Esophagus squamous epithelium (tissue), 5 donors: Measurements from ENCODE around the gene PTBP3. TPM values are rescaled to one million over a fixed set of nuclear protein-coding genes. Genes with fewer than 3 reads are reported as not detected.

Source experiments
- DNase-seq: peaks from one replicate; lab custom pipeline; 2025; lab: John Stamatoyannopoulos, UW
- H3K27ac ChIP-seq, 4 donors: fragments of 200-600 bp; sonication (generic); one replicate each; pipeline ENCODE4 v1.5.1; 2016 to 2019; ENCODE audit warnings: mild to moderate bottlenecking in 1 of 4
- H3K27me3 ChIP-seq, 4 donors: fragments of 200-600 bp; sonication (generic); 1 replicate in 3 of 4; 2 replicates in 1 of 4; pipeline versions ENCODE4 v1.5.1 to v1.6.0; 2017 to 2021; ENCODE audit warnings: antibody characterized with exemption in 1 of 4
- H3K36me3 ChIP-seq, 3 donors: fragments of 200-600 bp; sonication (generic); one replicate each; pipeline ENCODE4 v1.5.1; 2016 to 2019
- H3K4me1 ChIP-seq, 3 donors: fragments of 200-600 bp; sonication (generic); one replicate each; pipeline ENCODE4 v1.5.1; 2017 to 2019
- H3K4me3 ChIP-seq, 4 donors: fragments of 200-600 bp; sonication (generic); 1 replicate in 3 of 4; 2 replicates in 1 of 4; pipeline ENCODE4 v1.5.1; 2016 to 2019; ENCODE audit warnings: mild to moderate bottlenecking in 2 of 4, moderate library complexity in 1 of 4
- H3K9me3 ChIP-seq, 3 donors: fragments of 200-600 bp; sonication (generic); one replicate each; pipeline ENCODE4 v1.5.1; 2016 to 2019
- POLR2A ChIP-seq, 4 donors: fragments of 450-650 bp; IDR thresholded peaks; one replicate each; pipeline ENCODE4 v1.6.1; 2017; ENCODE audit warnings: antibody characterized with exemption in 4 of 4, mild to moderate bottlenecking in 4 of 4, moderate library complexity in 3 of 4
- WGBS, 2 donors: methylation state at CpG; one replicate each; pipeline ENCODE4 v1.1.5; 2018; 5-methylcytosine and 5-hydroxymethylcytosine counted together
- intact Hi-C: fragments of 100-400 bp; cut with DNase I; formaldehyde crosslinking; loops from one replicate; pipeline ENCODE4 v1.15.0; 2022
- total RNA-seq, 4 donors: library from RNA; depleted of rRNA; stranded (reverse); fragments of >200 nt; gene quantifications; one replicate each; pipeline ENCODE4 v1.1.0, GENCODE V29; 2016
- TF ChIP-seq, protein P1 (sequence below), 6 experiments: fragments of 450-650 bp in 4 of 6; fragments of 200-600 bp in 2 of 6; sonication (generic) in 2 of 6; IDR thresholded peaks; one replicate each; pipeline ENCODE4 v1.5.1; 2016 to 2019; ENCODE audit warnings: antibody characterized with exemption in 6 of 6, mild to moderate bottlenecking in 4 of 6, moderate library complexity in 4 of 6
- donor health status: DM: yes; HTN: yes; CAD: no.

The PTBP3 gene
- total RNA-seq, 4 donors from 2014 or later, result 71.9 to 113 (median 88.8) TPM

GRCh38 chr9:112312139-112312538, 21.3 kb downstream of the PTBP3 start:
- H3K4me1 ChIP-seq, result peaks cover 0 to 88% (median 14%) of the 10 kb centered on the region in 3 donors
- no peaks in the 10 kb centered on the region for H3K27me3 ChIP-seq
- H3K36me3 ChIP-seq, result no peaks in the 10 kb centered on the region
- H3K9me3 ChIP-seq, result no peaks in the 10 kb centered on the region
- no peak overlapping the region for H3K4me3 ChIP-seq
- 83 to 85% methylated on average over 7 of the region's 7 CpGs for WGBS, 2 donors
- intact Hi-C loops, result no loop called here
- DNase-seq, result no peak
- TF ChIP-seq POLR2A (IDR thresholded peaks at IDR 0.05), result no peak
- TF ChIP-seq, protein P1, sequence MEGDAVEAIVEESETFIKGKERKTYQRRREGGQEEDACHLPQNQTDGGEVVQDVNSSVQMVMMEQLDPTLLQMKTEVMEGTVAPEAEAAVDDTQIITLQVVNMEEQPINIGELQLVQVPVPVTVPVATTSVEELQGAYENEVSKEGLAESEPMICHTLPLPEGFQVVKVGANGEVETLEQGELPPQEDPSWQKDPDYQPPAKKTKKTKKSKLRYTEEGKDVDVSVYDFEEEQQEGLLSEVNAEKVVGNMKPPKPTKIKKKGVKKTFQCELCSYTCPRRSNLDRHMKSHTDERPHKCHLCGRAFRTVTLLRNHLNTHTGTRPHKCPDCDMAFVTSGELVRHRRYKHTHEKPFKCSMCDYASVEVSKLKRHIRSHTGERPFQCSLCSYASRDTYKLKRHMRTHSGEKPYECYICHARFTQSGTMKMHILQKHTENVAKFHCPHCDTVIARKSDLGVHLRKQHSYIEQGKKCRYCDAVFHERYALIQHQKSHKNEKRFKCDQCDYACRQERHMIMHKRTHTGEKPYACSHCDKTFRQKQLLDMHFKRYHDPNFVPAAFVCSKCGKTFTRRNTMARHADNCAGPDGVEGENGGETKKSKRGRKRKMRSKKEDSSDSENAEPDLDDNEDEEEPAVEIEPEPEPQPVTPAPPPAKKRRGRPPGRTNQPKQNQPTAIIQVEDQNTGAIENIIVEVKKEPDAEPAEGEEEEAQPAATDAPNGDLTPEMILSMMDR (IDR thresholded peaks at IDR 0.05), result no peak
- no peak overlapping the region for H3K27ac ChIP-seq

- Histone ChIP-seq H3K4me3 (no peak overlapping the region), H3K4me1 (peaks cover 0 to 81% (median 13%) of the 10 kb centered on the region in 3 donors), H3K9me3 (no peaks in the 10 kb centered on the region), H3K36me3 (no peaks in the 10 kb centered on the region), H3K27ac (no peak overlapping the region), H3K27me3 (no peaks in the 10 kb centered on the region)
- DNase-seq, result no peak
- intact Hi-C loops, result no loop called here
- no peak for TF ChIP-seq POLR2A (IDR thresholded peaks at IDR 0.05)
- TF ChIP-seq, protein P1 (IDR thresholded peaks at IDR 0.05), result no peak
- WGBS, 2 donors, result 55 to 61% methylated on average over 3 of the region's 3 CpGs
These were observed 21.9 kb downstream of the PTBP3 start for GRCh38 chr9:112311497-112311896.

DNA sequence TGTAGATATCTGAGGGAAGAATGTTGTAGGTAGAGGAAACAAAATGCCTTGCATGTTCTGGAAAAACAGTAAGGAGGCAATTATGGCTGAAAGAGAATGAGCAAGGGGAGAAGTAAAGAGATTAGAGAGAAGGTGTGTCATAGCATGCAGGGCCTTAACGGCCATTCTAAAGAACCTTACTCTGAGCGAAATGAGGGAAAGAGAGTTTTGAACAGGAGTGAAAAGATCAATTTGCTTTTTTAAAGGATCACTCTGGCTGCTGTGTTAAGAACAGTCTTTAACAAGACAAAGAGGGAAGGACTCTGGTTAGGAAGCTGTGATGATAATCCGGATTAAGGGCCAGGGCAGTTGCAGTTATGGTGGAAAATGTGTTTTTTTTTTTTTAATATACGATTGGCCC, 22.6 kb downstream of the PTBP3 start:
- WGBS, 2 donors, result 47 to 64% methylated on average over 4 of the region's 4 CpGs
- no peak overlapping the region for H3K27ac ChIP-seq
- intact Hi-C loops, result no loop called here
- no peak overlapping the region for H3K4me3 ChIP-seq
- no peaks in the 10 kb centered on the region for H3K27me3 ChIP-seq
- H3K9me3 ChIP-seq, result no peaks in the 10 kb centered on the region
- DNase-seq, result no peak
- peaks cover 0 to 75% (median 8%) of the 10 kb centered on the region in 3 donors for H3K4me1 ChIP-seq
- no peaks in the 10 kb centered on the region for H3K36me3 ChIP-seq
- TF ChIP-seq POLR2A (IDR thresholded peaks at IDR 0.05), result no peak
- TF ChIP-seq, protein P1 (IDR thresholded peaks at IDR 0.05), result no peak

DNA sequence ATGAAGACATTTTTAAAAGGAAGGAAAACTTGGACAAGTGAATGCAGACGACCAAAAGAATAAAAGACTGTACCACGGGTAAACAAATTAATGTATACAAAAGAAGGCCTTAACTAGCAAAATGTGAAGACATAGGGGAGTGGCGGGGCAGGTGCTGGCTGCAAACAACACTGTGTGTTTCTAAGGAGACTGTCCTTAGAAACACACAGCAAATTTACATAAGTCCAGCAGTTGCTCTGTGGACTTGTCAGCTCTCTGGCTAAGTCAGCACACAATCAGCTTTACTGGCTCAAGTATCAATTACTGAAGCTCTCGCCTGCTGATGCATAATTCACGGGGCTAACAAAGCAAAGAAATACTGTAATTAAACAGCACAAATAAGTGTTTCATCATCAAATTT, 24.8 kb downstream of the PTBP3 start:
- 49 to 58% methylated on average over 5 of the region's 5 CpGs for WGBS, 2 donors
- DNase-seq, result no peak
- TF ChIP-seq POLR2A (IDR thresholded peaks at IDR 0.05), result no peak
- TF ChIP-seq, protein P1 (IDR thresholded peaks at IDR 0.05), result no peak
- H3K9me3 ChIP-seq, result no peaks in the 10 kb centered on the region
- no peak overlapping the region for H3K27ac ChIP-seq
- peaks cover 0 to 52% (median 4%) of the 10 kb centered on the region in 3 donors for H3K4me1 ChIP-seq
- H3K4me3 ChIP-seq, result no peak overlapping the region
- H3K36me3 ChIP-seq, result no peaks in the 10 kb centered on the region
- no peaks in the 10 kb centered on the region for H3K27me3 ChIP-seq
- intact Hi-C loops, result no loop called here

- Histone ChIP-seq H3K9me3 (no peaks in the 10 kb centered on the region), H3K36me3 (peaks cover 0 to 3% (median 0%) of the 10 kb centered on the region in 3 donors), H3K4me1 (peaks cover 5 to 35% (median 8%) of the 10 kb centered on the region in 3 donors), H3K4me3 (no peak overlapping the region), H3K27ac (no peak overlapping the region), H3K27me3 (no peaks in the 10 kb centered on the region)
- intact Hi-C loops, result no loop called here
- TF ChIP-seq, protein P1 (IDR thresholded peaks at IDR 0.05), result no peak
- TF ChIP-seq POLR2A (IDR thresholded peaks at IDR 0.05), result no peak
- no peak for DNase-seq
These were observed 32.0 kb downstream of the PTBP3 start for GRCh38 chr9:112301420-112301819.
